Activated CD8-positive, alpha-beta memory T cell treated with anti-CD3 and anti-CD28 coated beads, Interleukin-2, amount 10 ng/mL, durations not matched to agents 7 days and 5 days (primary cell): ENCODE results near the gene MYOM1. TPM values are rescaled to one million over a fixed set of nuclear protein-coding genes. Genes with fewer than 3 reads are reported as not detected.
A peak's percentile ranks its signal among the peaks of the same experiment; 100 is the strongest.

Experiments used
- ATAC-seq: fragments of 150-1000 bp; cut with Tn5 transposase; one replicate; pipeline ENCODE4 v1.10.0; 2021; ENCODE audit warnings: moderate library complexity
- CTCF ChIA-PET: fragments of 350-600 bp; sonication (Branson Sonifier 250); formaldehyde crosslinking; loops from one replicate; lab custom pipeline; 2021; ENCODE audit warnings: antibody characterized with exemption; lab: Charles Lee
- DNase-seq: peaks from one replicate; pipeline ENCODE4 v3.0.0-alpha.2; 2020
- H3K27ac Mint-ChIP-seq: one replicate; pipeline ENCODE4 v1.8.0; 2021; ENCODE audit warnings: mild to moderate bottlenecking, mixed read lengths
- H3K27me3 Mint-ChIP-seq: one replicate; pipeline ENCODE4 v1.8.0; 2021; ENCODE audit warnings: mixed read lengths
- H3K36me3 Mint-ChIP-seq: one replicate; pipeline ENCODE4 v1.8.0; 2021; ENCODE audit warnings: mild to moderate bottlenecking, mixed read lengths
- H3K4me1 Mint-ChIP-seq: one replicate; pipeline ENCODE4 v1.8.0; 2021; ENCODE audit warnings: mixed read lengths
- H3K4me3 Mint-ChIP-seq: one replicate; pipeline ENCODE4 v1.8.0; 2021; ENCODE audit warnings: mild to moderate bottlenecking, moderate library complexity, mixed read lengths
- H3K9me3 Mint-ChIP-seq: one replicate; pipeline ENCODE4 v1.8.0; 2022; ENCODE audit warnings: low read depth, mixed read lengths
- total RNA-seq, 2 experiments: library from RNA; stranded (reverse); gene quantifications; one replicate each; pipeline ENCODE4 v1.2.3, GENCODE V29; 2021

MYOM1 gene
- total RNA-seq, 2 experiments from 2014 or later = 1.6 to 3.8 TPM

- ATAC-seq (no peak), DNase-seq (no peak)
- no peak overlapping the region for H3K27ac Mint-ChIP-seq
- peaks cover 6% of the 10 kb centered on the region for H3K9me3 Mint-ChIP-seq
- H3K36me3 Mint-ChIP-seq = peaks cover 3% of the 10 kb centered on the region
- H3K4me3 Mint-ChIP-seq = no peak overlapping the region
- H3K4me1 Mint-ChIP-seq = no peaks in the 10 kb centered on the region
- H3K27me3 Mint-ChIP-seq = no peaks in the 10 kb centered on the region
- CTCF ChIA-PET = interaction anchor here (1.5 kb wide), 1 partner anchor 12 kb away, joined by 10 read pairs; no protein-coding TSS in a partner anchor
Measured at GRCh38 chr18:3140986-3141639, 78.7 kb downstream of the MYOM1 start.

GRCh38 chr18:3140342-3140741, 79.4 kb downstream of the MYOM1 start:
- CTCF ChIA-PET = interaction anchor here (0.9 to 1.5 kb wide), 2 partner anchors 11 to 294 kb away, joined by 3 to 10 read pairs; partner anchors contain the start of gene EMILIN2
- DNase-seq (no peak), ATAC-seq (no peak)
- Mint-ChIP-seq H3K9me3 (peaks cover 6% of the 10 kb centered on the region), H3K27me3 (no peaks in the 10 kb centered on the region), H3K4me3 (no peak overlapping the region), H3K4me1 (no peaks in the 10 kb centered on the region), H3K36me3 (peaks cover 3% of the 10 kb centered on the region), H3K27ac (no peak overlapping the region)

- DNase-seq (no peak), ATAC-seq (no peak)
- H3K4me3 Mint-ChIP-seq = no peak overlapping the region
- H3K27me3 Mint-ChIP-seq = no peaks in the 10 kb centered on the region
- CTCF ChIA-PET = interaction anchor here (1.5 to 1.8 kb wide), 5 partner anchors 10 to 146 kb away, joined by 5 to 10 read pairs (median 6); no protein-coding TSS in a partner anchor
- peaks cover 3% of the 10 kb centered on the region for H3K36me3 Mint-ChIP-seq
- no peak overlapping the region for H3K27ac Mint-ChIP-seq
- no peaks in the 10 kb centered on the region for H3K4me1 Mint-ChIP-seq
- H3K9me3 Mint-ChIP-seq = peaks cover 6% of the 10 kb centered on the region
Measured at GRCh38 chr18:3139406-3139805, 80.4 kb downstream of the MYOM1 start.

GRCh38 chr18:3138274-3138975, 81.3 kb downstream of the MYOM1 start:
- no peak overlapping the region for H3K4me3 Mint-ChIP-seq
- H3K9me3 Mint-ChIP-seq = peaks cover 6% of the 10 kb centered on the region
- CTCF ChIA-PET = interaction anchor here (1.1 to 1.8 kb wide), 5 partner anchors 10 to 145 kb away, joined by 3 to 9 read pairs (median 5); no protein-coding TSS in a partner anchor
- peak; percentile 26 for DNase-seq
- ATAC-seq = no peak
- H3K36me3 Mint-ChIP-seq = peaks cover 3% of the 10 kb centered on the region
- H3K27ac Mint-ChIP-seq = no peak overlapping the region
- no peaks in the 10 kb centered on the region for H3K27me3 Mint-ChIP-seq
- H3K4me1 Mint-ChIP-seq = no peaks in the 10 kb centered on the region

GRCh38 chr18:3135536-3135935, 84.2 kb downstream of the MYOM1 start:
- Mint-ChIP-seq H3K27me3 (no peaks in the 10 kb centered on the region), H3K4me3 (no peak overlapping the region), H3K9me3 (no peaks in the 10 kb centered on the region), H3K27ac (no peak overlapping the region), H3K4me1 (no peaks in the 10 kb centered on the region), H3K36me3 (no peaks in the 10 kb centered on the region)
- ATAC-seq (no peak), DNase-seq (no peak)
- CTCF ChIA-PET = interaction anchor here (1.9 kb wide), 1 partner anchor 16 kb away, joined by 4 read pairs; no protein-coding TSS in a partner anchor

- H3K27ac Mint-ChIP-seq = no peak overlapping the region
- CTCF ChIA-PET = interaction anchor here (0.9 to 1.2 kb wide), 4 partner anchors 19 to 200 kb away, joined by 3 to 4 read pairs (median 3); no protein-coding TSS in a partner anchor
- no peak overlapping the region for H3K4me3 Mint-ChIP-seq
- H3K9me3 Mint-ChIP-seq = no peaks in the 10 kb centered on the region
- no peaks in the 10 kb centered on the region for H3K36me3 Mint-ChIP-seq
- peaks cover 12% of the 10 kb centered on the region for H3K4me1 Mint-ChIP-seq
- ATAC-seq = no peak
- H3K27me3 Mint-ChIP-seq = no peaks in the 10 kb centered on the region
- DNase-seq = no peak
Measured at GRCh38 chr18:3132700-3133099, 87.1 kb downstream of the MYOM1 start.

GRCh38 chr18:3130344-3130743, 89.4 kb downstream of the MYOM1 start:
- ATAC-seq (no peak), DNase-seq (no peak)
- Mint-ChIP-seq H3K9me3 (no peaks in the 10 kb centered on the region), H3K4me3 (no peak overlapping the region), H3K27me3 (no peaks in the 10 kb centered on the region), H3K36me3 (no peaks in the 10 kb centered on the region), H3K4me1 (peaks cover 12% of the 10 kb centered on the region), H3K27ac (no peak overlapping the region)
- CTCF ChIA-PET = interaction anchor here (1.6 to 5.5 kb wide), 7 partner anchors 13 to 195 kb away, joined by 3 to 61 read pairs (median 11); no protein-coding TSS in a partner anchor

- Mint-ChIP-seq H3K27ac (no peak overlapping the region), H3K4me1 (peaks cover 12% of the 10 kb centered on the region), H3K36me3 (peaks cover 5% of the 10 kb centered on the region), H3K4me3 (no peak overlapping the region), H3K9me3 (peaks cover 6% of the 10 kb centered on the region), H3K27me3 (no peaks in the 10 kb centered on the region)
- DNase-seq = peak; percentile 87
- CTCF ChIA-PET = interaction anchor here (0.6 to 5.5 kb wide), 50 partner anchors 9 to 350 kb away, joined by 3 to 61 read pairs (median 4); no protein-coding TSS in a partner anchor
- peak; percentile 97 for ATAC-seq
Measured at GRCh38 chr18:3129053-3129864, 90.5 kb downstream of the MYOM1 start.

GRCh38 chr18:3126457-3127097, 93.2 kb downstream of the MYOM1 start:
- ATAC-seq = no peak
- H3K4me3 Mint-ChIP-seq = no peak overlapping the region
- H3K9me3 Mint-ChIP-seq = peaks cover 6% of the 10 kb centered on the region
- H3K27ac Mint-ChIP-seq = no peak overlapping the region
- no peaks in the 10 kb centered on the region for H3K27me3 Mint-ChIP-seq
- peaks cover 12% of the 10 kb centered on the region for H3K4me1 Mint-ChIP-seq
- H3K36me3 Mint-ChIP-seq = peaks cover 5% of the 10 kb centered on the region
- no peak for DNase-seq
- CTCF ChIA-PET = interaction anchor here (0.7 to 5.5 kb wide), 5 partner anchors 64 to 193 kb away, joined by 3 to 61 read pairs (median 4); no protein-coding TSS in a partner anchor

- H3K4me1 Mint-ChIP-seq = peaks cover 12% of the 10 kb centered on the region
- H3K27ac Mint-ChIP-seq = no peak overlapping the region
- CTCF ChIA-PET = interaction anchor here (0.7 to 1.6 kb wide), 3 partner anchors 113 to 130 kb away, joined by 4 to 7 read pairs (median 4); no protein-coding TSS in a partner anchor
Measured at GRCh38 chr18:3124822-3125221, 94.9 kb downstream of the MYOM1 start.

GRCh38 chr18:3122851-3123250, 96.9 kb downstream of the MYOM1 start:
- H3K9me3 Mint-ChIP-seq = peaks cover 6% of the 10 kb centered on the region
- DNase-seq (no peak), ATAC-seq (no peak)
- CTCF ChIA-PET = no interaction called here
- H3K36me3 Mint-ChIP-seq = peaks cover 5% of the 10 kb centered on the region
- H3K27me3 Mint-ChIP-seq = no peaks in the 10 kb centered on the region
- no peaks in the 10 kb centered on the region for H3K4me1 Mint-ChIP-seq
- H3K27ac Mint-ChIP-seq = no peak overlapping the region
- H3K4me3 Mint-ChIP-seq = no peak overlapping the region

More at GRCh38 chr18:3124822-3125221, 94.9 kb downstream of the MYOM1 start:
- Mint-ChIP-seq H3K27me3 (no peaks in the 10 kb centered on the region), H3K36me3 (peaks cover 5% of the 10 kb centered on the region), H3K4me3 (no peak overlapping the region), H3K9me3 (peaks cover 6% of the 10 kb centered on the region)
- no peak for ATAC-seq
- DNase-seq = no peak

GRCh38 chr18:3121259-3121658, 98.5 kb downstream of the MYOM1 start:
- ATAC-seq (no peak), DNase-seq (no peak)
- Mint-ChIP-seq H3K9me3 (peaks cover 6% of the 10 kb centered on the region), H3K27me3 (no peaks in the 10 kb centered on the region), H3K4me1 (no peaks in the 10 kb centered on the region), H3K27ac (no peak overlapping the region), H3K36me3 (peaks cover 5% of the 10 kb centered on the region), H3K4me3 (no peak overlapping the region)
- CTCF ChIA-PET = interaction anchor here (2.0 kb wide), 1 partner anchor 8 kb away, joined by 9 read pairs; no protein-coding TSS in a partner anchor
